Esophagus muscularis mucosa (tissue), 4 donors: Measurements from ENCODE around the gene ARL2. TPM values are rescaled to one million over a fixed set of nuclear protein-coding genes. Genes with fewer than 3 reads are reported as not detected.

Experiments used
- DNase-seq: peaks from one replicate; pipeline ENCODE4 v3.0.0-alpha.2; 2017; ENCODE audit errors: extremely low spot score
- H3K27ac ChIP-seq, 4 donors: fragments of 200-600 bp; sonication (generic); replicated peaks in 1 of 4; 1 replicate in 3 of 4; 2 replicates in 1 of 4; pipeline ENCODE4 v1.5.1; 2016 to 2019; ENCODE audit warnings: mild to moderate bottlenecking in 1 of 4
- H3K27me3 ChIP-seq, 4 donors: fragments of 200-600 bp; sonication (generic); one replicate each; pipeline versions ENCODE4 v1.5.1 to v1.6.0; 2016 to 2019
- H3K36me3 ChIP-seq, 4 donors: fragments of 200-600 bp; sonication (generic); one replicate each; pipeline ENCODE4 v1.5.1; 2016 to 2019
- H3K4me1 ChIP-seq, 4 donors: fragments of 200-600 bp; sonication (generic); one replicate each; pipeline ENCODE4 v1.5.1; 2016 to 2019
- H3K4me3 ChIP-seq, 4 donors: fragments of 200-600 bp; sonication (generic); 1 replicate in 2 of 4; 2 replicates in 2 of 4; pipeline ENCODE4 v1.5.1; 2016 to 2019; ENCODE audit warnings: mild to moderate bottlenecking in 4 of 4, moderate library complexity in 1 of 4
- H3K9me3 ChIP-seq, 4 donors: fragments of 200-600 bp; sonication (generic); 1 replicate in 3 of 4; 2 replicates in 1 of 4; pipeline ENCODE4 v1.5.1; 2016 to 2019
- CTCF ChIP-seq, 3 experiments: fragments of 200-600 bp in 2 of 3; fragments of 450-650 bp in 1 of 3; sonication (generic) in 2 of 3; IDR thresholded peaks; one replicate each; pipeline ENCODE4 v1.5.1; 2017 to 2019; ENCODE audit warnings: antibody characterized with exemption in 3 of 3, mild to moderate bottlenecking in 2 of 3, moderate library complexity in 1 of 3
- EP300 ChIP-seq: sonication (generic); formaldehyde crosslinking; IDR thresholded peaks from one replicate; pipeline ENCODE4 v1.6.1; 2017; ENCODE audit warnings: antibody characterized with exemption
- POLR2A ChIP-seq: fragments of 450-650 bp; IDR thresholded peaks from one replicate; pipeline ENCODE4 v1.6.1; 2017; ENCODE audit warnings: antibody characterized with exemption, moderate library complexity, mild to moderate bottlenecking, low read depth
- POLR2AphosphoS5 ChIP-seq, 2 donors: sonication (generic); formaldehyde crosslinking; IDR thresholded peaks; one replicate each; pipeline ENCODE4 v1.6.1; 2017; ENCODE audit warnings: antibody characterized with exemption in 2 of 2
- WGBS: methylation state at CpG from one replicate; pipeline ENCODE4 v1.1.5; 2018; 5-methylcytosine and 5-hydroxymethylcytosine counted together
- intact Hi-C: fragments of 100-400 bp; cut with DNase I; formaldehyde crosslinking; loops from one replicate; pipeline ENCODE4 v1.15.1; 2023
- total RNA-seq, 4 donors: library from RNA; depleted of rRNA; stranded (reverse); fragments of >200 nt; gene quantifications; one replicate each; pipeline versions ENCODE4 v1.1.0 to v1.2.1, GENCODE V29; 2016

The ARL2 gene
- total RNA-seq, 4 donors from 2014 or later = 150 to 189 (median 172) TPM

- Histone ChIP-seq H3K4me3 (peak within 1 kb of the TSS; percentile 65 to 74 (median 70)), H3K27ac (peak within 1 kb of the TSS; percentile 84 to 92 (median 89)), H3K36me3 (peaks cover 10 to 29% (median 15%) of the 10 kb centered on the region in 4 donors), H3K9me3 (no peaks in the 10 kb centered on the region), H3K27me3 (no peaks in the 10 kb centered on the region), H3K4me1 (peaks cover 11 to 40% (median 27%) of the 10 kb centered on the region in 4 donors)
- TF ChIP-seq POLR2A (no peak), CTCF (IDR thresholded peaks at IDR 0.05) (peak; percentile 57 to 79 (median 70)), POLR2AphosphoS5 (IDR thresholded peaks at IDR 0.05) (peak; percentile 81 to 92), EP300 (no peak)
- intact Hi-C loops = loop anchor here (5.0 kb wide), 1 partner anchor 110 kb away; the partner anchor contains the start of gene ATG2A
- peak; percentile 98 for DNase-seq
- 1% methylated on average over 30 of the region's 51 CpGs for WGBS
Observed at GRCh38 chr11:65027213-65028067, 13.5 kb downstream of the ARL2 start, which contains the start of gene SNX15. Gene SNX15 (plus strand): TSS chr11:65027439. CDS start chr11:65027538, 99 bp downstream.

- Histone ChIP-seq H3K4me1 (peaks cover 14 to 35% (median 26%) of the 10 kb centered on the region in 4 donors), H3K9me3 (no peaks in the 10 kb centered on the region), H3K36me3 (peaks cover 45 to 70% (median 59%) of the 10 kb centered on the region in 4 donors), H3K4me3 (no peak overlapping the region), H3K27me3 (no peaks in the 10 kb centered on the region), H3K27ac (no peak overlapping the region)
- intact Hi-C loops = no loop called here
- WGBS = 80% methylated on average over 10 of the region's 13 CpGs
- TF ChIP-seq EP300 (no peak), POLR2A (no peak), POLR2AphosphoS5 (IDR thresholded peaks at IDR 0.05) (no peak), CTCF (IDR thresholded peaks at IDR 0.05) (no peak)
- no peak for DNase-seq
Observed at GRCh38 chr11:65032216-65032615, 18.3 kb downstream of the ARL2 start.

GRCh38 chr11:65034423-65034822 is 20.5 kb downstream of the ARL2 start:
- 92% methylated on average over 2 of the region's 2 CpGs for WGBS
- Histone ChIP-seq H3K27me3 (no peaks in the 10 kb centered on the region), H3K27ac (no peak overlapping the region), H3K4me3 (no peak overlapping the region), H3K4me1 (peaks cover 3 to 19% (median 11%) of the 10 kb centered on the region in 4 donors), H3K9me3 (no peaks in the 10 kb centered on the region), H3K36me3 (peaks cover 59 to 92% (median 76%) of the 10 kb centered on the region in 4 donors)
- no peak for TF ChIP-seq POLR2A
- no peak for TF ChIP-seq EP300
- DNase-seq = no peak
- intact Hi-C loops = no loop called here

- intact Hi-C loops = no loop called here
- H3K4me3 ChIP-seq = no peak overlapping the region
- no peak for DNase-seq
- H3K27ac ChIP-seq = no peak overlapping the region
- 79% methylated on average over 11 of the region's 11 CpGs for WGBS
- no peaks in the 10 kb centered on the region for H3K9me3 ChIP-seq
- TF ChIP-seq POLR2AphosphoS5 (IDR thresholded peaks at IDR 0.05) = no peak
- TF ChIP-seq CTCF (IDR thresholded peaks at IDR 0.05) = no peak
- no peak for TF ChIP-seq POLR2A
- no peak for TF ChIP-seq EP300
- peaks cover 8 to 16% (median 14%) of the 10 kb centered on the region in 4 donors for H3K4me1 ChIP-seq
- no peaks in the 10 kb centered on the region for H3K27me3 ChIP-seq
- H3K36me3 ChIP-seq = peaks cover 59 to 95% (median 82%) of the 10 kb centered on the region in 4 donors
Observed at GRCh38 chr11:65035579-65035978, 21.6 kb downstream of the ARL2 start.

GRCh38 chr11:65036931-65037330 is 23.0 kb downstream of the ARL2 start:
- DNase-seq = no peak
- no peak overlapping the region for H3K4me3 ChIP-seq
- TF ChIP-seq POLR2A = no peak
- no peak for TF ChIP-seq CTCF (IDR thresholded peaks at IDR 0.05)
- TF ChIP-seq POLR2AphosphoS5 (IDR thresholded peaks at IDR 0.05) = no peak
- TF ChIP-seq EP300 = no peak
- H3K36me3 ChIP-seq = peaks cover 54 to 81% (median 74%) of the 10 kb centered on the region in 4 donors
- H3K4me1 ChIP-seq = peaks cover 12 to 23% (median 15%) of the 10 kb centered on the region in 4 donors
- no peak overlapping the region for H3K27ac ChIP-seq
- intact Hi-C loops = no loop called here
- 74% methylated on average over 6 of the region's 6 CpGs for WGBS
- no peaks in the 10 kb centered on the region for H3K27me3 ChIP-seq
- no peaks in the 10 kb centered on the region for H3K9me3 ChIP-seq
